C1 segment of cervical spinal cord (tissue), 14 donors: ENCODE results near the gene LRMDA.

Source experiments
- DNase-seq, 14 donors: peaks; one replicate each; lab custom pipeline; 2025; lab: John Stamatoyannopoulos, UW

Gene LRMDA

DNA sequence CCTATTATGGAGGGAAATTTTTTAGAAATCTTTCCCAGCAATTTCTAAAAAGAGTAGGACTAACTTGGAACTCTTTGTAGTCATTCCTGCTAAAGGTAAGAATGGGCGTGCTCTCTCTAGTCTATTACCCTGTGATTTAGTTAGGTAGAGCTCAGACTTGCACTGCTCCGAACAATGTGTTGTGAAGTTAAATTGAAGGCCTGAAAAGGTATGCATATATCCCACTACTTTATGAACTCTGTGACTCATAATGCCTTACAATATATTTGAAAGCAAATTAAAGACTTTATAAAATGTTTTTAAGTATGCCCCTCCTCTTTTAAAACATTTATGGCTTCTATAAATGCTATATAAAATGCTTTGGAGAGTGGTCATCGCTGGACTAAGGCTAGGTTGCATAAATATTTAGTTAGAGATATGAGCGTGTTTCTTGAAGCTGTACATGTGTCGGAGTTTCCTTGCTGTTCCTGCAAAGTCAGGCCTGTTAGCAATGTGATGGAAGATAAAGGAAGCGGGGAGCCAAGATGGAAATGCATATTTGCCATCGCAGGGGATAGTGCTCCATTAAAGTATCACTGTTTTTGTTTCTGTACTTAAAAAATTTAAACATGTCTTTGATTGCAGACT, 761.4 kb downstream of the LRMDA start:
- DNase-seq, result no peak

DNA sequence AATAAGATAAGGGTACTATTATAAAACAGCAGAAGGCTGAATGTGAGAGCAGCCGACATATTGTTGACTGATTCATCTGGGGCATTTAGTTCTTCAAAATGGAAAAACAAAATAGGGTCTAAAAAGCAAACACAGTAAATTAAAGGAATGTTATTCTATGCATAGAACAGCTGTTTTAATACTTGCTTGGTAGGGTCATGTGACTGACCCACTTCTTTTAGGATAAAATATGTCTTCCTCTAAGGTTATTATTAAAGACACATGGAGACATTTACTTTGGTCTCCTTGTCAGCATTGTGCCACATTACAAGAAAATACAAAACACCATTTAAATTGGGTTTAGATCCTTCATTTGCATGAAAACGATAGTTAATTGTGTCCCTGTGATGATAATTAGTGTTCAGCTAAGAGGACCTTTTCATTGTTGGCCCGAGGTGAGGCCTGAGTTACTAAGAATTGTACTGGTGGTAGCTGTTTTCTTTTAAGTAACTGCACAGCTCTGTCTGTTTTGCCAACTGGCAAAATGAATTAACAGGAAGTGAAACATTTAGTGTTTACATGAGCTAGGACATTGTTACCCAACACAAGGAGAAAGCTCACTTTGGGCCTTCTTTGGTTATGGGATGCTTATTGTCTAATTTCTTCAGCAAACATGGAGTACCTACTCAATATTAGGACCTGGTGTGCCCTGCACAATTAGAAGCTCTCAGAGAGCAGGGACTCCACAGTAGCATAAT, 764.4 kb downstream of the LRMDA start:
- DNase-seq, result no peak

GRCh38 chr10:76197293-76197692, 765.9 kb downstream of the LRMDA start:
- DNase-seq, result no peak

GRCh38 chr10:76198287-76199035, 767.0 kb downstream of the LRMDA start:
- no peak for DNase-seq

DNA sequence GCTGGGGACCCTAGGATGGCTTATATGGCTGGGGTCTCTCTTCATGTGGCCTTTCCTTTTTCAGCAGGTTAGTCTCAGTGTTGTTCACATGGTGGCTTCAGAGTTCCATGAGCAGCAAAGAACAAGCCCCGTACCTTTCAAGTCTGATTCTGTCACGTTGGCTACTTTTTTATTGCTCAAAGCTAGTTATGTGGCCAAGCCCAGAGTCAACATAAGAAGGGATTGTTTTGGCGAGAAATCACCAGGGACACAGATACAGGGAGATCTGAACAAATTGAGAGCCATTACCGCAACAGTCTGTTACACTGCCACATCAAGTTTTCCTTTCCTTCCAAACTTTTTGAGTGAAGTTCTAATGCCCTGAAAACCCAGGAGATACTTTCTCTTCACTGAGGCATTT, 770.5 kb downstream of the LRMDA start:
- DNase-seq, result no peak

GRCh38 chr10:76202777-76203176, 771.4 kb downstream of the LRMDA start:
- no peak for DNase-seq

DNA sequence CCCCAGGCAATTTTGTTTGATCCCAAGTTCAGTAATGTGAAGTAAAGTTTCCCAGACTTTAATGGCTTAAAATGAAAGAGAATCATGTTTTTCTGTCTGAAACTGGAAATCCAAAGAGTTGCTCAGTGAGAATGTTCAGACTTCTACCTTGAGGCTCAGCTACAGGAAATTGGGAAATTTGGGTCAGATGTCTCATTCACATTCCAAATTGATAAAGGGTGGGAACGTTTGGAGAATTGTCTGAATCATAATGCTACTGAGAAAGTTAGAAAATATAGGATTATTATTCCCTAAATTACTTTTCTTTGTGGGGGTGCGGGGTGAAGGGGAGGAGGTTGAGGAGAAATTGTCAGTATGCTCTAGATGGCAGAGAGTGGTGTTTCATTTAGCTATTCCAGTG, 773.9 kb downstream of the LRMDA start:
- no peak for DNase-seq

- no peak for DNase-seq
These were observed 775.5 kb downstream of the LRMDA start for GRCh38 chr10:76206797-76207352.

- no peak for DNase-seq
These were observed 777.7 kb downstream of the LRMDA start for GRCh38 chr10:76209135-76209534.

DNA sequence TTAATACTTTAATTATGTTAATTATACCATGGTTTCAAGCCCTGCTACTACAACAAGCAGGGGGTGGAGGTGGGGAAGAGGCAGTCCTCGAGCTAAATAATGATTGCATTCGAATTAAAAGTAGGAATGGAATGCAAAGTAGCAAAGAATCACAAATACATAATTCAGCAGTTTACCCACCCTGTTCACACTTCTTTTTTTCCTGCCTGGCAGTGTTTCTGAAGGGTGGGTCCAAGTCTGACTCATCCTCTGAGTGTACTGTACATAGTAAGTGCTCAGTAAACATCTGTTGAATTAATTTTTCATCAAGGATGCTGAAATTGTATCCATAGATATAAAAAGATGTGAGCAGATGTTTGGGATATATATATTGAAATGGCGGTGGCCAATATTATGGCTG, 778.8 kb downstream of the LRMDA start:
- no peak for DNase-seq

DNA sequence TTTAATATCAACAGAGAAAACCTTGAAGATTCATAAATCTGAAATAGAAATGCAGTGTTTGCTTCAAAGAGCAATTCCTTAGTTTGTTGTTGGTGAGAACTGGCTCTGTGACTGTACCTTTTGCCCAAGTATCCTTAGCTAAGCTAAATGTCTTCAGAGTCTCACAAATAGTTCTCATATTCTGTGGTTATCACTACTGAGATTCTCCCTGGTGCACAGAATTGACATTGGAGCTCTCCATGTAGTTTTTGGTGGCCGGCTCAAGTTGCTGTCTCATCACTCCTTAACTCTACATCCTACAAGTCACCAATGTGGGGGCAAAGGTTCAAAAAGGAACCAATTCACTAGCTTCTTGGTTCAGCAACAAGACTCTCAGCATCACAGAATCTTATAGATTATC, 780.3 kb downstream of the LRMDA start:
- DNase-seq, result no peak

- DNase-seq, result no peak
These were observed 782.5 kb downstream of the LRMDA start for GRCh38 chr10:76213876-76214275.

- no peak for DNase-seq
These were observed 786.6 kb downstream of the LRMDA start for GRCh38 chr10:76218035-76218434.

DNA sequence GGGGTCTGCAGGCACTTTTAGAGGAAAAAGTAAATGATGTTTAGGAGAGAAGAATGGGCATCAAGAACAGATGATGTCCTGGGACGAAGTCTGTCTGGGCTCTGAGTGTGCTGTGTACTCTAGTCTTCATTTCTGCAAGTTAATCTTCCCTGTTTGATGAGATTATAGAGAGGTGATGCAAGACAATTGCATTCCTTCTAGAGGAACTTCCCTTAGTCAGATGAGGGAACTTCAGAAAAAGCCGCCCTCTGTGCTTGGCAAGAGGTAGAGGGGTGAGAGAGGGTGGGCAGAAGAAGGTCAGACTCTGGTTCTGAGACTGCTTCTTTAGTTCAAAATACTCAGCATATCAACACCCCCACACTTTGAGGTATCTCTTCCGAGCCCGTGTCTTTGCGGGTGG, 797.9 kb downstream of the LRMDA start:
- no peak for DNase-seq

DNA sequence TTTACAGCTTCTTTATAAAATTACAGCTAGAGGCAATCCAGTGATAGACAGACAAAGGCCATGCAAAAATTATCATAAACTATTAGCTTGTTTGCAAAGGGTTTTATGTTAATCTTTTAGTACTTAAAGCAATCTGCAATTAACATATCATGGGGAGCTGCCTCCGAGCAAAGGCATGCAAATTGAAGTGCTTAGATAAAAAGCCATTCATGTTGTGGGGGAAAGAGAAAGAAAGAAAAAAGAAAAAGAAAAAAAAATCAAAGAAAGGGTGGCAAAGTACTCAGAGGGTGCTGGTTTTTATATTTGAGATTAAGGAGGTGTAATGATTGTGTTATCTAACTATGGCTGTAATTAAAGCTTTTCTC, 799.5 kb downstream of the LRMDA start:
- DNase-seq, result no peak

- DNase-seq, result no peak
These were observed 800.0 kb downstream of the LRMDA start for GRCh38 chr10:76231286-76231934.

- DNase-seq, result no peak
These were observed 803.2 kb downstream of the LRMDA start for GRCh38 chr10:76234499-76235226.

GRCh38 chr10:76236356-76236755, 804.9 kb downstream of the LRMDA start:
- no peak for DNase-seq

DNA sequence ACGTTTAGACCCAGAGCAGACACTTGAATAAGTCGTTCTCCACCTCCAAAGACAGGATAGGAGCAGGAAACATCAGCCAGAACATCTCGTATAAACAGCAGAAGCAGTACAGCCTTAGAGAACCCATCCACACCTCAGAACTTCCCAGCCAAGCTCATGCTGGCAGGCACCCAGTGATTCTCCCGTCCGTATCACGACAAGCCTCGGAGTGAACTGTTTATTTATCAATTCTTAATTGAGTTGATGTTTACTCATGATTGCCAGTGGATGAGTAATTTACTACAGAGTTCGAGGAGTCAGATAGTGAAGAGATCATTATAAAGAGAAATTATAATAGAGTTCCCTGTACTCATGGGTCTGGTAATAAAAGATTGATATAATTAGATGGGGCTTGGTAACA, 811.5 kb downstream of the LRMDA start:
- DNase-seq, result no peak

DNA sequence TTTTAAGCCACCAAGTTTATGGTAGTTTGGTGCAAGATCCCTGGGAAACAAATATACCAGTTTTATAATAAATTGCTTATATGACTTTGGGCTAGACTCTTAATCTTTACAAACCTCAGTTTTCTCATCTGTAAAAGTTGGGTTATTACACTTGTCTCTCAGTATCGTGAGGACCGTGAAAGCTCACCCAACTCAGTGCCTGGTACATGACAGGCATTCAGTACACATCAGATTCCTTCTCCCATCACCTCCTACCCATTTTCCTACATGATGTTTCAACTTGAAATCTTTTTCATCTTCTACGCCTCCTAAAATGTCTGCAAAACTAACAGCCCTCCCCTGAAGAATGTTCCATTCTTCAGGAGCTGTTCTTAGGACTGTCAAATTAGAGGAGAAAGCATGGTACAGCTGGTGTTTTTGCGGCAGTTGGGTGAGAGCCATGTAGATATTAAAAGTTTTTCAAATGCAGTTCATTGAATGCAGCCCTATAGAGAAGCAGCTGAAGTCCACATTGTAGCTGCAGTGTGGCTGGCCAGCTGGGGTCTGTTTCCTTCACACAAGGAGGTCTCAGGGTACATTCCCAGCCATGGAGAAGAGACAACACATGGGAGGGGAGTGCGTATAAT, 812.8 kb downstream of the LRMDA start:
- DNase-seq, result no peak

DNA sequence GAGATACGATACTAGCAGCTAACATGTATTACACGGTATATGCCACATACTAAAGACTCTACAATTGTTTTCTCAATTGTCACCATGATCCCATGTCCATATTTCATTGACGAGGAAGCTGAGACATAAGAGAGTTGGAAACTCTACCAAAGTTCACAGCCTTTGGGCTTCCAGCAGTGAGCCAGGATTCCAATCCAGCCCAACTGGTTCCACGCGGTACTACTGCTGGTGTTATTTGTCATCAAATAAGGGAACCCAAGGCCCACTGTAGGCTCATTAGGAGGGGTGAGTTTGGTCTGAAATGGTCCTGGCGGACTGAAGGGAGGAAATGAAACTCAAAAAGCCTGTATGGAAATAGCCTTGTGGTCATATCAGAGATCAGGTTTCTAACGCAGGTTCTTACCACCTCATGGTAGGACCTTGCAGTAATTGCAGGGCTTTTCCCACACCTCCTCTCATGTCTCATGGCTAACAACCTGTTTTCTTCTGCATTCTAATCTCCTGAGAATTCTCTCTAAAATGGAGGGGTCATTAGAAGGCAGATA, 814.6 kb downstream of the LRMDA start:
- no peak for DNase-seq
